AG10803 (cell line): Measurements from ENCODE around the gene DMAP1.
A peak's percentile ranks its signal among the peaks of the same experiment; 100 is the strongest.
"Not testable (repeated sequence)": the region's sequence is repeated elsewhere in the genome, so short reads cannot be mapped to it uniquely, and the experiment has no call there.

Experiments
- DNase-seq: peaks from one replicate; pipeline ENCODE4 v3.0.0; 2010; ENCODE audit warnings: low read depth
- H3K4me3 ChIP-seq: 2 replicates; pipeline ENCODE4 v1.5.1; 2011; ENCODE audit warnings: mild to moderate bottlenecking, low read length, control low read depth
- TF ChIP-seq, protein P1 (sequence below): conservative IDR thresholded peaks from 2 replicates; pipeline ENCODE4 v1.5.1; 2011; ENCODE audit warnings: mild to moderate bottlenecking, low read length, control low read depth, inconsistent platforms

The DMAP1 gene, protein sequence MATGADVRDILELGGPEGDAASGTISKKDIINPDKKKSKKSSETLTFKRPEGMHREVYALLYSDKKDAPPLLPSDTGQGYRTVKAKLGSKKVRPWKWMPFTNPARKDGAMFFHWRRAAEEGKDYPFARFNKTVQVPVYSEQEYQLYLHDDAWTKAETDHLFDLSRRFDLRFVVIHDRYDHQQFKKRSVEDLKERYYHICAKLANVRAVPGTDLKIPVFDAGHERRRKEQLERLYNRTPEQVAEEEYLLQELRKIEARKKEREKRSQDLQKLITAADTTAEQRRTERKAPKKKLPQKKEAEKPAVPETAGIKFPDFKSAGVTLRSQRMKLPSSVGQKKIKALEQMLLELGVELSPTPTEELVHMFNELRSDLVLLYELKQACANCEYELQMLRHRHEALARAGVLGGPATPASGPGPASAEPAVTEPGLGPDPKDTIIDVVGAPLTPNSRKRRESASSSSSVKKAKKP

DNA sequence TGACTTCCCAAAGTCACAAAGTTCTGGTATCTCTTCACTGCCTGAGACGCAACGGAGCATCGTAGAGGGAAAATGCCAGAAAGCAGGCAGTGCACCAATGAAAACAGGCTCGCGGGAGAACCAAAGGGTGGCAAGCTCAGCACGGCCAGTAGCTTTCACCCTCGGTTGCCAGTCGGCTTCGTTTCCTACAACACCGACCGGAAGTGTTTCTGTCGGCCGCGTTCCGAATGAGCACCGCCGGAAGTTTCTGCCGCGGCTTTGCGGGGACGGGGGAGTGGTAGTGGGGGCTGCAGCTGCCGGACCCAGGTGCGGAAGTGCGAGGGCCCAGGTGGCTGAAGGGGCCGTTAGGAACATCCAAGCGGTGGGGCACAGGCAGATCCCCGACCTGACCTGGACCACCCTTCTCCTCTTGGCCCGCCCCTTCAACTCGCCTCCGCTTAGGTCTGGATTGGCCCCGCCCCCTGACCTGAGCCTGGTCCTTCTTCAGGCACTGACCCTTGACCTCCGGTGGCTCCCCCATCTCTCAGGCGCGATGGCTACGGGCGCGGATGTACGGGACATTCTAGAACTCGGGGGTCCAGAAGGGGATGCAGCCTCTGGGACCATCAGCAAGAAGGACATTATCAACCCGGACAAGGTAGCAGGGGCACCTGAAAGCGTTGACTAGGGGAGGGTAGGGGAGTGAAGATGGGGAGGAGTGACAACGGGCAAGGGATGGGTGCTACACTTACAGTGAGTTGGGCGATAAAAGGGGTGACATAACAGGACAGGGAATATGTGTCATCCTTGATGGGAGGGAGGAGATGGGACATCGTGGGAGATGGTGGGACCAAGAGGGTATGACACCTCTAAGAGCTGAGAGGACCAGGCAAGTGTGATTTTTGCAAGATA, at the start of gene DMAP1:
TSS of gene DMAP1 (plus strand) at position 250 of the 891 bp plus-strand sequence. CDS start at position 533, 283 bp downstream.
- TF ChIP-seq, protein P1, sequence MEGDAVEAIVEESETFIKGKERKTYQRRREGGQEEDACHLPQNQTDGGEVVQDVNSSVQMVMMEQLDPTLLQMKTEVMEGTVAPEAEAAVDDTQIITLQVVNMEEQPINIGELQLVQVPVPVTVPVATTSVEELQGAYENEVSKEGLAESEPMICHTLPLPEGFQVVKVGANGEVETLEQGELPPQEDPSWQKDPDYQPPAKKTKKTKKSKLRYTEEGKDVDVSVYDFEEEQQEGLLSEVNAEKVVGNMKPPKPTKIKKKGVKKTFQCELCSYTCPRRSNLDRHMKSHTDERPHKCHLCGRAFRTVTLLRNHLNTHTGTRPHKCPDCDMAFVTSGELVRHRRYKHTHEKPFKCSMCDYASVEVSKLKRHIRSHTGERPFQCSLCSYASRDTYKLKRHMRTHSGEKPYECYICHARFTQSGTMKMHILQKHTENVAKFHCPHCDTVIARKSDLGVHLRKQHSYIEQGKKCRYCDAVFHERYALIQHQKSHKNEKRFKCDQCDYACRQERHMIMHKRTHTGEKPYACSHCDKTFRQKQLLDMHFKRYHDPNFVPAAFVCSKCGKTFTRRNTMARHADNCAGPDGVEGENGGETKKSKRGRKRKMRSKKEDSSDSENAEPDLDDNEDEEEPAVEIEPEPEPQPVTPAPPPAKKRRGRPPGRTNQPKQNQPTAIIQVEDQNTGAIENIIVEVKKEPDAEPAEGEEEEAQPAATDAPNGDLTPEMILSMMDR, result peak; percentile 21
- peak; percentile 79 for DNase-seq

DNA sequence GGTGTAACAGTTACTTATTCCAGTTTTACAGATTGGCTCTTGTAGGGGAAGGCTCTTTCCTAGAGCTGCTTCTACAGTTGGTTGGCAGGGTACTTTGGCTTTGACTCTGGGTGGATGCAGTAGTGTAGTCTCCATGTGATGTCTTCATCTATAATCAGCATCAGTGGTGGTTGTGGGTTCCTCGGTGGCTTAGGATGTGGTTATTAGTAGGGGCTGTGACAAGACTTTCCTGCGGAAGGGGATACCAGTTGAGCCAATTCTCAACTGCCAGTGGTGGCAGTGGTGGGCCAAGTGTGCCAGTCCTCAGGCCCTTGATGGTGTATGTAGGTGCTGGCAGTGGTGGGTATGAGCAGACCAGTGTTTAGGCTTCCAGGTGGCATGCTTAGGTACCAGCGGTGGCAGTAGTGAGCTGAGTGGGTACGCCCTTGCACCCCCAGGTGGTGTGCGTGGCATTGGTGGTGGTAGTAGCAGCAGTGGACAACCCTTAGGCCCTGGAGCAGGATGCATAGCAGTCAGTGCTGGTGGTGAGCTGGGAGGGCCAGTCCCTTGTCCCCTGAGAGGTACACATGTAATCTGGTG, 44.7 kb upstream of the DMAP1 start:
- no peak for DNase-seq
- H3K4me3 ChIP-seq, result no peak overlapping the region
- TF ChIP-seq, protein P1, result no peak

More for the DNA sequence above, at the start of gene DMAP1:
- peak within 1 kb of the TSS; percentile 99 for H3K4me3 ChIP-seq

DNA sequence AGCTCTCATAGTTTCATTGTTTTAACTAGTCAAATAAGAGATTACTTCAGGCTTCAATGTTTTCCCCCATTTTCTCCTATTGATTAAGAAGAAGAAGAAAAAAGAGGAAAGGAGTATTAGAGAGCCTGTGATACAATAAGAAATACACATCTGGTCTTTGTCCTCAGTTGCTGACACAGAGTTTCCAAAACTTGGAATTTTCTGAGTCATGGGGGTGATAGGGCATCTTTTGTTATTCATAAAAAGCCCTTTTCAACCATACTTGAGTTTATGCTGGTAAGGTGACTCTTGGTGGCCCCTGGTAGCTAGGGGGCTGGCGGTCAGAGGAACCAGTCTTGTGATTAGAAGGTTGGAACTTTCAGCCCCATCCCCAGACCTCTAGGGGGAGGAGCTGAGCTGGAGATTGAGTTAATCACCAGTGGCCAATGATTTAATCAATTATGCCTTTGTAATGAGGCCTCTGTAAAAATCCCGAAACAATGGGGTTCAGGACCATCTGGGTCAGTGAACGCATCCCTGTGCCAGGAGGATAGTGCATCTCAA, 42.9 kb upstream of the DMAP1 start:
- TF ChIP-seq, protein P1, result no peak
- no peak overlapping the region for H3K4me3 ChIP-seq
- peak; percentile 15 for DNase-seq

DNA sequence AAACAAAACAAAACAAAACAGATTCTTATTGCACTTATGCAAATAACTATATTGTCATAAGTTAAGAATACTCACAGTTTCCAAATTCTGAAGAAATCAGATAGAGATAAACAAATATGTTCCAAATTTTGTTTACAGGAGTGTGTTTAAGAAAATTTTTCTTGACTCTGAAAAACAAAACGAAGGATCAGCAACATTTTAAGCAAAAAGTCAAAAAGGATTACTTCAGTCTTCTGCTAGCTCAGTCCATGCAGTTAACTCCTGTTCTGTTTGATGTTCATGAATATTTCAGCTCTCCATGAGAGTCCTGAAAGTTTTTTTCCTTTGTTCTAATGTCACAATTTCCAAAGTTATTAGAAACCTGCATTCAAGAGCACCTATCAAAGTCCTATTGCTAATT, 38.6 kb upstream of the DMAP1 start:
- H3K4me3 ChIP-seq, result no peak overlapping the region
- no peak for DNase-seq
- TF ChIP-seq, protein P1, result no peak

DNA sequence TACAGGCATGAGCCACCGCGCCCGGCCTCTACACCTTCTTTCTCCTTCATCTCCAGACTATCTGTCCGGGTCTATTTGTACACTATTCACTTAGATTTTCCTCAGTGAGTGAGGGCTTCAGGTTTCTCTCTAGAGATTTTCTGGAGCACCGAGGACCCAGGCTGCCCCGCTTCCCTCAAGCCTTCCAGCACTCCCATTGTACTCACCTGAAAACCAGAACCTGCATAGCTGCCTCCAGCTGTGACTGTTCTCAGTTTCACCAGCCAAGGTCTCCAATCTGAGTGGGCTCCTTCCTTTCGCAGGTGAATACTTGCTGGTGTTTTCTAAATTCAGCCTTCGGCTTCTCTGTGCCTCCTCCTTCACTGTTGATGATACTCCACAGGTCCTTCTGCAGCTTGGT, 12.9 kb upstream of the DMAP1 start:
- DNase-seq, result no peak
- TF ChIP-seq, protein P1, result no peak
- H3K4me3 ChIP-seq, result no peak overlapping the region

DNA sequence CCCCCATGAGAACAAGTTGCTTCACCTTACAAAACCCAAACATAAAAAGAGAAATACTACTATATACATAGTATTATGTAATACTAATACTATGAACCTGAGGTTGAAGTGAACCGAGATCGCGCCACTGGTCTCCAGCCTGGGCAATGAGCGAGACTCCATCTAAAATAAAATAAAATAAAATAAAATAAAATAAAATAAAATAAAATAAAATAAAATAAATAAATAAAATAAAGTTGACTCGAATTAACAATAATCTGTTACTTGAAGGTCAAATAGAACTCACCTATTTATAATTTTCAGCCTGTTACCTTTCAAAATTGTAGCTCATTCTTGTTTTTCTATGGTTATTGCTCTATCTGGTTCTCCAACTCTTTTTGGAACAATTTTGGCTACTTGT, 6.7 kb upstream of the DMAP1 start:
- H3K4me3 ChIP-seq, DNase-seq: not testable (repeated sequence)

DNA sequence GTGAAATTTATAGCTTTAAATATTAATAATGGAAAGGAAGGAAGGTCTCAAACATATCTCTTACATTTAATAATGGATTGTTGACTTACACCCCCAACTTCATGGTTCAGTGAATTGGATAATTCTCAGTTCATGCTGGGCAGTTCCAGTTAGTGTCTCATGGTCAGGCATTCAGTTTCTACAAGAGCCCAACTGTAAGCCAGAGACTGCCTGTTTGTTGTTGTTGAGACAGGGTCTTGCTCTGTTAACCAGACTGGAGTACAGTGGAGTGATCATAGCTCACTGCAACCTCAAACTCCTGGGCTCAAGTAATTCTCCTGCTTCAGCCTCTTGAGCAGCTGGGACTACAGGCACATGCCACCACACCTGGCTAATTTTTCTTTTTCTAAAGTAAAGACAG, 5.0 kb upstream of the DMAP1 start:
- TF ChIP-seq, protein P1, result no peak
- no peak for DNase-seq
- H3K4me3 ChIP-seq, result no peak overlapping the region
